Uterus (tissue), 2 donors: ENCODE data around the gene NXN.

ENCODE experiments used
- POLR2A ChIP-seq, 2 donors: fragments of 450-650 bp; IDR thresholded peaks; one replicate each; pipeline ENCODE4 v1.6.1; 2016; ENCODE audit warnings: antibody characterized with exemption in 2 of 2, mild to moderate bottlenecking in 1 of 2, moderate library complexity in 1 of 2
- TF ChIP-seq, protein P1 (sequence below), 4 experiments: fragments of 200-600 bp in 2 of 4; fragments of 450-650 bp in 2 of 4; sonication (generic) in 2 of 4; IDR thresholded peaks; one replicate each; pipeline ENCODE4 v1.5.1; 2016 to 2019; ENCODE audit warnings: antibody characterized with exemption in 4 of 4, mild to moderate bottlenecking in 2 of 4, moderate library complexity in 1 of 4

DNA sequence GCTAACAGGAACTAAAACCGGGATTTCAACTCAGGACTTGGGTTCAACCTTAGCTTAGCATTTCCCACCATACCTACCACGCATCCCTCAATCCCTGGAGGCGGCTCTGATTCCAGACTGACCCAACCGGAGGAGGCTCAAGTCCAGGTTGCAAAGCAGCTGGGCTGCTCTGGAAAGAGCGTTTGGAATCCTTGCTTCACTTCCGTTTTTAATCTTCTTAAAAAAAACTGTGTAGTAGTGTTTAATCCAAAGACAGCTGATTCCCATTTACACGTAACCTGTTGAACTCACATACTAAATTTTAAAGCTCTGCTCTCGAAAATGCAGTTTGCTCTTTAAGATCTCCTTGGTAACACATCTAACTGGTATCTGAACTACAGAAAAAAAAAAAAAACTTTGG, 50.0 kb downstream of the NXN start:
- TF ChIP-seq, protein P1, sequence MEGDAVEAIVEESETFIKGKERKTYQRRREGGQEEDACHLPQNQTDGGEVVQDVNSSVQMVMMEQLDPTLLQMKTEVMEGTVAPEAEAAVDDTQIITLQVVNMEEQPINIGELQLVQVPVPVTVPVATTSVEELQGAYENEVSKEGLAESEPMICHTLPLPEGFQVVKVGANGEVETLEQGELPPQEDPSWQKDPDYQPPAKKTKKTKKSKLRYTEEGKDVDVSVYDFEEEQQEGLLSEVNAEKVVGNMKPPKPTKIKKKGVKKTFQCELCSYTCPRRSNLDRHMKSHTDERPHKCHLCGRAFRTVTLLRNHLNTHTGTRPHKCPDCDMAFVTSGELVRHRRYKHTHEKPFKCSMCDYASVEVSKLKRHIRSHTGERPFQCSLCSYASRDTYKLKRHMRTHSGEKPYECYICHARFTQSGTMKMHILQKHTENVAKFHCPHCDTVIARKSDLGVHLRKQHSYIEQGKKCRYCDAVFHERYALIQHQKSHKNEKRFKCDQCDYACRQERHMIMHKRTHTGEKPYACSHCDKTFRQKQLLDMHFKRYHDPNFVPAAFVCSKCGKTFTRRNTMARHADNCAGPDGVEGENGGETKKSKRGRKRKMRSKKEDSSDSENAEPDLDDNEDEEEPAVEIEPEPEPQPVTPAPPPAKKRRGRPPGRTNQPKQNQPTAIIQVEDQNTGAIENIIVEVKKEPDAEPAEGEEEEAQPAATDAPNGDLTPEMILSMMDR (IDR thresholded peaks at IDR 0.05), result no peak
- no peak for TF ChIP-seq POLR2A (IDR thresholded peaks at IDR 0.05)
